ENCODE data around the gene GNAS-AS1.

DNA sequence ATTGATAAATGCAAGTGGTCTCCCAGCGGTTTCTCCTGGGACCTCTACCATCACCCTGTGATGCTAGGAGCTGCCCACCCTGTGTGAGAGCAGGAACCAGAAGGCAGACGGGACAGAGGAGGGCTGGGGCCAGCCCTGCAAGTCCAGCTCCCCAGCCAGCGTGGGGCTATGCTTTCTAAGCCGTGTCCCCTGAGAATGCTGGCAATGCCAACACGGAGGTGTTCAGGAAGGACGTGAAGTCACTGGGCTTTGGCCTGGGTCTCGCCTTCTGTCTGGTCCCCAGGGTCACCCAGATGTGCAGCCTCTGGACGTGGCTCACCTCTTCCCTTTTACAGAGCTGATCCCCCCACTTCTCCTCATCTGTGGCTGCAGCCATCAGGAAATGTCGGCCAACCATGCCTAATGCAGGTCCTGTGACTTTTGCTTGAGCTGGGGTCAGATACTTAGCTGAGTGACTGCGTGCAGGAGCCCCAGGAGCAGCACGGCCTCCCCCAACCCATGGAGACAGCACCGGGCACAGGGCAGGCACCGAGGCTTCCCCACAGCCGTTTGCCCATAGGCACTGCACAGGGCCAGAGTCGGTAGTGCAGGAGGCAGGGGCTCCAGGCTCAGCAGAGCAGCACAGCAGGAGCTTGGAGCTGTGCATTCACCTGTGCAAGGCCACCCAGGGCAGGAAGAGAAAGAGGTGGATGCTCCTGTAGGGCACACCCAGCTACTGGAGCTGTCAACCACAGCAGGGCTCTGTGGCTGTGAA is 66.2 kb downstream of the GNAS-AS1 start:
- TF ChIP-seq, protein P1, sequence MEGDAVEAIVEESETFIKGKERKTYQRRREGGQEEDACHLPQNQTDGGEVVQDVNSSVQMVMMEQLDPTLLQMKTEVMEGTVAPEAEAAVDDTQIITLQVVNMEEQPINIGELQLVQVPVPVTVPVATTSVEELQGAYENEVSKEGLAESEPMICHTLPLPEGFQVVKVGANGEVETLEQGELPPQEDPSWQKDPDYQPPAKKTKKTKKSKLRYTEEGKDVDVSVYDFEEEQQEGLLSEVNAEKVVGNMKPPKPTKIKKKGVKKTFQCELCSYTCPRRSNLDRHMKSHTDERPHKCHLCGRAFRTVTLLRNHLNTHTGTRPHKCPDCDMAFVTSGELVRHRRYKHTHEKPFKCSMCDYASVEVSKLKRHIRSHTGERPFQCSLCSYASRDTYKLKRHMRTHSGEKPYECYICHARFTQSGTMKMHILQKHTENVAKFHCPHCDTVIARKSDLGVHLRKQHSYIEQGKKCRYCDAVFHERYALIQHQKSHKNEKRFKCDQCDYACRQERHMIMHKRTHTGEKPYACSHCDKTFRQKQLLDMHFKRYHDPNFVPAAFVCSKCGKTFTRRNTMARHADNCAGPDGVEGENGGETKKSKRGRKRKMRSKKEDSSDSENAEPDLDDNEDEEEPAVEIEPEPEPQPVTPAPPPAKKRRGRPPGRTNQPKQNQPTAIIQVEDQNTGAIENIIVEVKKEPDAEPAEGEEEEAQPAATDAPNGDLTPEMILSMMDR (IDR thresholded peaks at IDR 0.05): no peak
- no peak for TF ChIP-seq POLR2A (IDR thresholded peaks at IDR 0.05)

Measured in transverse colon (tissue), 3 donors.